Tibial nerve (tissue), 3 donors: ENCODE measurements around the gene GTF3C6.

ENCODE experiments used
- CTCF ChIP-seq, 5 experiments: fragments of 200-600 bp in 3 of 5; fragments of 450-650 bp in 2 of 5; sonication (generic) in 3 of 5; IDR thresholded peaks; one replicate each; pipeline ENCODE4 v1.5.1; 2016 to 2019; ENCODE audit warnings: antibody characterized with exemption in 5 of 5, mild to moderate bottlenecking in 3 of 5, moderate library complexity in 2 of 5
- POLR2A ChIP-seq, 2 donors: fragments of 450-650 bp; IDR thresholded peaks; one replicate each; pipeline ENCODE4 v1.6.1; 2017; ENCODE audit warnings: antibody characterized with exemption in 2 of 2, mild to moderate bottlenecking in 2 of 2, moderate library complexity in 2 of 2

GRCh38 chr6:110951008-110951407, 7.5 kb upstream of the GTF3C6 start:
- TF ChIP-seq CTCF (IDR thresholded peaks at IDR 0.05): no peak
- no peak for TF ChIP-seq POLR2A (IDR thresholded peaks at IDR 0.05)
